HG02870 (cell line): ENCODE measurements around the gene WEE1.
"Not testable (repeated sequence)": the region's sequence is repeated elsewhere in the genome, so short reads cannot be mapped to it uniquely, and the experiment has no call there.

Experiments
- ATAC-seq: cut with Tn5 transposase; IDR thresholded peaks from one replicate; pipeline ENCODE4 v1.9.1; 2021; ENCODE audit warnings: mild to moderate bottlenecking, moderate library complexity; ENCODE audit not compliant: unreplicated experiment

Gene WEE1

GRCh38 chr11:9573052-9573774, at the start of gene WEE1:
WEE1 (plus strand) TSS chr11:9573670; CDS start chr11:9573934, 264 bp downstream.
- ATAC-seq = peak; percentile 77

GRCh38 chr11:9524001-9524400, 49.5 kb upstream of the WEE1 start:
- no peak for ATAC-seq

GRCh38 chr11:9525116-9525515, 48.4 kb upstream of the WEE1 start:
- ATAC-seq = no peak

GRCh38 chr11:9527481-9528135, 45.9 kb upstream of the WEE1 start:
- no peak for ATAC-seq

- no peak for ATAC-seq
Measured at GRCh38 chr11:9528136-9528501, 45.4 kb upstream of the WEE1 start.

GRCh38 chr11:9528573-9529333, 44.7 kb upstream of the WEE1 start:
- no peak for ATAC-seq

GRCh38 chr11:9529334-9529650, 44.2 kb upstream of the WEE1 start:
- ATAC-seq = no peak

GRCh38 chr11:9530020-9530621, 43.3 kb upstream of the WEE1 start:
- no peak for ATAC-seq

- no peak for ATAC-seq
Measured at GRCh38 chr11:9530901-9531625, 42.4 kb upstream of the WEE1 start.

- ATAC-seq = no peak
Measured at GRCh38 chr11:9533058-9533457, 40.4 kb upstream of the WEE1 start.

GRCh38 chr11:9533736-9534473, 39.6 kb upstream of the WEE1 start:
- no peak for ATAC-seq

- ATAC-seq = no peak
Measured at GRCh38 chr11:9535189-9535781, 38.2 kb upstream of the WEE1 start.

GRCh38 chr11:9538548-9538947, 34.9 kb upstream of the WEE1 start:
- no peak for ATAC-seq

GRCh38 chr11:9549216-9549615, 24.3 kb upstream of the WEE1 start:
- ATAC-seq = not testable (repeated sequence)

- ATAC-seq = no peak
Measured at GRCh38 chr11:9550191-9550628, 23.3 kb upstream of the WEE1 start.

- no peak for ATAC-seq
Measured at GRCh38 chr11:9561279-9561982, 12.0 kb upstream of the WEE1 start.

GRCh38 chr11:9562716-9563115, 10.8 kb upstream of the WEE1 start:
- ATAC-seq = no peak

- no peak for ATAC-seq
Measured at GRCh38 chr11:9563196-9563730, 10.2 kb upstream of the WEE1 start.
